LoVo (cell line): ENCODE measurements around the gene CDH16.
A peak's percentile ranks its signal among the peaks of the same experiment; 100 is the strongest.
"Not testable (repeated sequence)": the region's sequence is repeated elsewhere in the genome, so short reads cannot be mapped to it uniquely, and the experiment has no call there.

Experiments used
- DNase-seq: peaks from one replicate; pipeline ENCODE4 v3.0.0-alpha.2; 2016; ENCODE audit warnings: low spot score

CDH16 gene

DNA sequence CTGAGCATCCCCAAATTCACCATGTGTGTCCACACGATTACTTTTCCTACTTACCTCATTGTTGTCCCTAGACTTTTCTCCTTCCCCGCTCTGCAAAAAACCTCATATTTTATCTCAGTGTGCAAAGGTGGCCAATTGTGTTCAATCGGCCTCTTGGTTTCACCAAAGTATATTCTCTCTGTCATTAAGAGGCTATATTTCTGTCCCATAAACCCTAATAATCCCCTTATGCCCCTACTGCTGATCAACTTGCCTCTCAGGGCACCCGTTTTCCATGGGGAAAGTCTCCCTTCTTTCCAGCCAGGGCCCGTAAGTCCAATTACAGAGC is 28.3 kb upstream of the CDH16 start:
- DNase-seq, result no peak

DNA sequence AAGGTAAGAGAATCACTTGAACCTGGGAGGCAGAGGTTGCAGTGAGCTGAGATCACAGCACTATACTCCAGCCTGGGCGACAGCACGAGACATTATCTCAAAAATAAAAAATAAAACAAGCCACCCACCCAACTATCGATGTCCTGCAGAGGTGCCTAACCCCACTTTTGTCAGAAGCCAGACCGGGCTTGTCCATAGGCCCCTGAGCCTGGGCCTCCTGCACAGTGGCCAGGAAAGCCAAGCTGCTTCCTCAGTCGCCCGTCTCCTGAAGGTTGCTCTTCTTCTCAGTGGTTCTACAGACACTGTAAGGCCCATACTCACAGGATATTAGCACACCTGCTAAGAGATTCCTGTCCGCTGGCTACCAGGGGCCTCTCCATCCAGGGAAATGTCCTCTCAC is 27.9 kb upstream of the CDH16 start:
- DNase-seq, result no peak

DNA sequence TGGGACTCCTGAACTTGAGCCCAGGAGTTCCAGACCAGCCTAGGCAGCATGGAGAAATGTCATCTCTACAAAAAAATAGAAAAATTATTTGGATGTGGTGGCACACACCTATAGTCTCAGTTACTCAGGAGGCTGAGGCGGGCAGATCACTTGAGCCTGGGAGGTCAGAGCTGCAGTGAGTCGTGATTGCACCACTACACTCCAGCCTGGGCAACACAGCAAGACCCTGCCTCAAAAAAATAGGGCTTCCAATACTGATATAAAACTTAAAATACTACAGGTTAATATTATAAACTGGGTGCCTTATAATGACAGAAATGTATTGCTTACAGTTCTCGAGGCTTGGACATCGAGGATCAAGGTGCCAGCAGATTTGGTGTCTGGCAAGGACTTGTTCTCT is 27.3 kb upstream of the CDH16 start:
- no peak for DNase-seq

DNA sequence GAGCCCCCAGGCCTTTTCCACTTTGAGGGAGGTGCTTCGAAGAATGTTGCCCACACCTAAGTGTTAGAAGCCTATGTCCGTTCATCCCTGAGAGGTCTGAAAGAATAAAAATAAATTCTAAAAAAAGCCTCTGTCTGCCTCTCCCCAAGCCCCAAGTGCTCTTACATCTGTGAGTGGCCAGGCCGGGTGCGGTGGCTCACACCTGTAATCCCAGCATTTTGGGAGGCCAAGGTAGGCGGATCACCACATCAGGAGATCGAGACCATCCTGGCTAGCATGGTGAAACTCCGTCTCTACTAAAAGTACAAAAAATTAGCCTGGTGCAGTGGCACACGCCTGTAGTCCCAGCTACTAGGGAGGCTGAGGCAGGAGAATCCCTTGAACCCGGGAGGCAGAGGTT is 26.3 kb upstream of the CDH16 start:
- DNase-seq, result not testable (repeated sequence)

DNA sequence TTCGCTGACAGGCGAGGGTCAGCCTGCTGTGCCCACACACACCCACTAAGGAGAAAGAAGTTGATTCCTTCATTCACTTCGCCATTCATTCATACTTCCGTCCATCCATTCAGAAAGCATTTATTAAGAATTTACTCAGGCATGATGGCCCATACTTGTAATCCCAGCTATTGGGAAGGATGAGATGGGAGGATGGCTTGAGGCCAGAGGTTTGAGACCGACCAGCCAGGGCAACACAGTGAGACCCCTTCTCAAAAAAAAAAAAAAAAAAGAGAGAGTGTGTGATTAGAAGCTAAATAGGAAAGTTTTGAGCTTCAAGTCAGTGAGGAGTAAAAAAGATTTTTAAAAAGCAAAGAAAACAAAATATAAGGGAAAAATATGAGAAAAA is 25.4 kb upstream of the CDH16 start:
- DNase-seq, result no peak

DNA sequence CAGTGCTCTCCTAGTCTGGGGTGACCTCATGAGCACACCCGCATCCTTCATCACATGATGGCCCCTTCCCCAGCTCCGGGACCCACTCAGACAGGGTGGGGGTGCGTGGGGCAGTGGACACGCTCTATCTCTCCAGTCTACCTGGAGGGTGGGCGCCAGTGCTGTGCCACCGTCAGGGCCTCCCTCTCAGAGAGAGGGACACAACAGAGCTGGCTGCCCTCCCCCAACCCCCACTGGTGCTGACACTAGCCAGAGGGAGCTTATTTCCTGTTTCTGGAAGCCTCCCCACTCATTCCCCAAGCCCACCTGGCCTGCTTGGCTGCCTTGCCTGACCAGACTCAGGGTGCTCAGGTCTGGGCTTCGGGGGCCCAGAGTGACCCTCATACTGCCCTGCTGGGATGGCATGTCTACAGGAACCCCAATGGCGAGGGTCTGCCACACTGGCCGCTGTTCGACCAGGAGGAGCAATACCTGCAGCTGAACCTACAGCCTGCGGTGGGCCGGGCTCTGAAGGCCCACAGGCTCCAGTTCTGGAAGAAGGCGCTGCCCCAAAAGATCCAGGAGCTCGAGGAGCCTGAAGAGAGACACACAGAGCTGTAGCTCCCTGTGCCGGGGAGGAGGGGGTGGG is 24.9 kb upstream of the CDH16 start:
- no peak for DNase-seq

DNA sequence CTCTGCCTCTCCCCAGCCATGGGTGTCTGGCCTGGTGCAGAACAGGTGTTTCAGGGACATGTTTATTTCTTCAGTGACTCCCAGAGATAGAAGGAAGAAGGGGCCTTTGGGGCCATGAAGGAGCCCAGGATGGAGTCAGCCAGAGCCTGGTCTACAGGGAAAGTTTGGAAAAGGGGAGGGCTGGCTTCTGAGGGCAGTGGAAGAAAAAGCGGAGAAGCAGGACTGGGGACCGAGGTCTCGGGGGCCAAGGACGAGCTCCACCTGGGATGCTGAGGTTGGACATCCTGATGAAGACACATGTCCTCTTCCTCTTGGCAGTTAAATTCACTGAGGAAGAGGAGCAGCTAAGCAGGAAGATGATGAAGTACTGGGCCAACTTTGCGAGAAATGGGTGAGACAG is 24.3 kb upstream of the CDH16 start:
- no peak for DNase-seq

DNA sequence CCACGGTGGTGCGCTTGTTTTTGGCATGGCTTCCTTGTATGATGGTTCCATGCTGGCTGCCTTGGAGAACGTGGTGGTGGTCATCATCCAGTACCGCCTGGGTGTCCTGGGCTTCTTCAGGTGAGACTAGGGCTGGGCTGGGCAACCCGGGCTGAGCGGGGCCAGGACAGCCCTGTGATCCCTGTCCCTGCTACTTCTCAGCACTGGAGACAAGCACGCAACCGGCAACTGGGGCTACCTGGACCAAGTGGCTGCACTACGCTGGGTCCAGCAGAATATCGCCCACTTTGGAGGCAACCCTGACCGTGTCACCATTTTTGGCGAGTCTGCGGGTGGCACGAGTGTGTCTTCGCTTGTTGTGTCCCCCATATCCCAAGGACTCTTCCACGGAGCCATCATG is 21.6 kb upstream of the CDH16 start:
- no peak for DNase-seq

DNA sequence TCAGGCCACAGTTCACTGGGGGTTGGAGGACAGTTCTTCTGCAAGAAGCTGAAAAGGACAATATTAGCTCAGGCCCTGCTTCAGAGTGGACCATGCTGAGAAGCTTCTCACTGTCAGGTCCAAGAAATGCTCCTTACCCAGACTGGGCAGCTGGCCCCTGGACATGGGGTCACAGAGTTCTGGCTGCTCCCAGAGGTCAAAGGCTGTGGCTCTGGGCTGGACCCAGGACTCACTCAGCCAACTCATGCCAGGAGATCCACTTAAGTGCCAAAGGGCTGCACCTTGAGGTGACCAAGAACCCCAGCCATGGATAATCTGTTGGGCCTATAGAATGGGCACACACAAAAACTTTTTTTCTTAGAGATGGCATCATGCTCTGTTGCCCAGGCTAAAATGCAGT is 20.7 kb upstream of the CDH16 start:
- no peak for DNase-seq

DNA sequence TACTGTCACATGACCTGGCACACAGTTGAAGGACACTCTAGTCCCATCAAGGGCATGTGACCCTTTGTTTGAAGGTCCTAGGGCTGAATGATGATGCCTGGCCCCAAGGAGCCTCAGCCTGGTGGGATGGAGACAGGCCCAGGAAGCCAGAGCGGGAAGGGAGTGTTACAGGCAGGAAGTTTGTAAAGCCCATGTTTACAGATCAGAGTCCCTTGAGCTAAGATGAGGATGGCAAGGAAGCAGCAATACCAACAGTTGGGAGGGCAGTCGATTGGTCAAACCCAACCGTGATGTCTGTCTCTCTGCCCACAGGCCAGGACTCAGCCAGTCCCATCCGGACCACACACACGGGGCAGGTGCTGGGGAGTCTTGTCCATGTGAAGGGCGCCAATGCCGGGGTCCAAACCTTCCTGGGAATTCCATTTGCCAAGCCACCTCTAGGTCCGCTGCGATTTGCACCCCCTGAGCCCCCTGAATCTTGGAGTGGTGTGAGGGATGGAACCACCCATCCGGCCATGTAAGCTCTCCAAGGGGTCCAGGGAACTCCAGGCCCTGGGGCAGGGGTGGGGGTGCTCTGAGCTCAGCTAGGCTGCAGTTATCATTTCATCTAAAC is 19.1 kb upstream of the CDH16 start:
- no peak for DNase-seq

DNA sequence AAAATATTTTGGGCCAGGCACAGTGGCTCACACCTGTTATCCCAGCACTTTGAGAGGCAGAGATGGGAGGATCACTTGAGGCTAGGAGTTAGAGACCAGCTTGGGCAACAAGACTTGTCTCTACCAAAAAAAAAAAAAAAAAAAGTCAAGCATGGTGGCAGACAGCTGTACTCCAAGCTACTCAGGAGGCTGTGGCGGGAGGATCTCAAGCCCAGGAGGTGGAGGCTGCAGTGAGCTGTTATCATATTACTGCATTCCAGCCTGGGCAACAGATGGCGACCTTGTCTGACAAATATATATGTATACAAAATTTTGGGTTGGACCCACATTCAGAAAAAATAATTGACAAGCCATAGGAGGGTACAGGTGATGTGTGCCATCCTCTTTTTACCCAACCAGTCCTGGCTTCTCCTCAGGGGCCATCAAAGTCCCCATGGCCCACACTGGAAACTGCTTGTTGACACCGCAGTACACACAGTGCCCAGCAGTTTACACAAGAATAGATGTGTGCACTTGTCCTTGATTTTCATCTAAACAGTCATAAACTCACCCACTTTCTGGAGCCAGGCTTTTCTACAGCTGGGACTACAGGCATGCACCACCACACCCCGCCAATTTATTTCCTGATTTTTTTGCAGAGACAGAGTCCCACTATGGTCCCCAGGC is 18.3 kb upstream of the CDH16 start:
- DNase-seq, result no peak

DNA sequence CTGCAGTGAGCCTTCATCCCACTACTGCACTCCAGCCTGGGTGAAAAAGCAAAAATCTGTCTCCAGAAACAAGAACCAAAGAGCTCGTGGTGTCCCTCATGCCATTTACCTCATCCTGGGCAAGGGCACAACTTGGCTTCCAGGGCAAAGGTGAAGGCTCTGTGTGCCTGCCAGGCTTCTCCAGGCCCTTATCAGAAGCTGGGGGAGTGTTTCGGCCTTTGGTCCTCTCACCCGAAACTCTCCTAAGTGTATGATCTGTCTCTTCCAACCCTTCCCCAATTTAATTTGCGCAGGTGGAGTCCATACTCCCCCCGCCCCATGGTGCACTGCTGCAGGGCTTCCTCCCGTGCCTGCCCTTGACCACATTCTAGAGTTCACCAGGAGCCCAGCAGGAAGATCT is 17.8 kb upstream of the CDH16 start:
- DNase-seq, result no peak

DNA sequence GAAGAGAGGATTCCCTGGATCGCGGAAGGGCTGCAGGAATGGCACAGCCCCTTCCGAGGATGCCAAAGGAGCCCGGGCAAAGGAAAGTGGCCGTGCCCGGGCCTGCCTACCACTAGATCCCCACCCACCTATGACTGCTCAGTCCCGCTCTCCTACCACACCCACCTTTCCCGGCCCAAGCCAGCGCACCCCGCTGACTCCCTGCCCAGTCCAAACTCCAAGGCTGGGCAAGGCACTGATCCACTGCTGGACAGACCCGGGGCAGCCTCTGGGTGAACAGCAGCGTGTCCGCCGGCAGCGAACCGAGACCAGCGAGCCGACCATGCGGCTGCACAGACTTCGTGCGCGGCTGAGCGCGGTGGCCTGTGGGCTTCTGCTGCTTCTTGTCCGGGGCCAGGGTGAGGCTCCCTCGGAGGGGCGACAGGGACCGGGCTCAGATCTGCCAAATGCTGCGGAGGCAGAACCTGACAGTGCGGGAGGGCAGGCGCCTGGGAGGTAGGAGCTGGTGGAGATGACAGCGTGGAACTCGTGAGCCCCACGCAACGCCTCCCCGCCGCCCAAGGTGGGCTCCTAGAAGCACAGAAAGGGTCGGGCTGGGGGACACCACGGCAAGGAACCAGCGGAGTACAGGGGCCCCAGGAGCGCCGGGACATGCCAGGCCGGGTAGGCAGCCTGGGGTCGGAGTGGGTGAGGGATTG is 16.8 kb upstream of the CDH16 start, which contains the start of gene CES2:
Gene CES2, plus strand, starts transcription at position 203 of the 698 bp plus-strand sequence. Its CDS starts 120 bp downstream, at position 323.
- DNase-seq, result peak; percentile 79

DNA sequence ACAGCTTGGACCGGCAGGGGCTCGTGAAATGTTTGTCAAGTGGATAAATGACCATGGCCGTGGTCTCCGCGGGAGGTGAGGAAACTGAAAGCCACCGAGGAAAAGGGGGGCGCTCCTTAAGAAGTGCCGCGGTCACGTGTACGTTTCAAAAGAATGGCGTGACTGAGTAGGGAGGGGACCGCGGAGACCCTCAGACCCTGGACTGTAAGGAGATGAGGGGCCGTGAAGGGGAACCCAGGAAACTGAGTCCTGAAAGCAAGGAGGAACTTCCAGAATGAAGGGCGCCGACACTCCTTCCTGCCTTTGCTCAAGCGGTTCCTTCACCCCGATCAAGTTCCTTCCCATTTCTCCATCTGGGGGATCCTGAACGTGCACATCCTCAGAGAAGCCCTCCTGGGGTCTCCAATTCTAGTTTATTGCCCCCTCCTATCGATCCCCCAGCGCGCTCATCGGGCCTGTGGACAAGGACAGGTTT is 16.2 kb upstream of the CDH16 start:
- DNase-seq, result not testable (repeated sequence)

DNA sequence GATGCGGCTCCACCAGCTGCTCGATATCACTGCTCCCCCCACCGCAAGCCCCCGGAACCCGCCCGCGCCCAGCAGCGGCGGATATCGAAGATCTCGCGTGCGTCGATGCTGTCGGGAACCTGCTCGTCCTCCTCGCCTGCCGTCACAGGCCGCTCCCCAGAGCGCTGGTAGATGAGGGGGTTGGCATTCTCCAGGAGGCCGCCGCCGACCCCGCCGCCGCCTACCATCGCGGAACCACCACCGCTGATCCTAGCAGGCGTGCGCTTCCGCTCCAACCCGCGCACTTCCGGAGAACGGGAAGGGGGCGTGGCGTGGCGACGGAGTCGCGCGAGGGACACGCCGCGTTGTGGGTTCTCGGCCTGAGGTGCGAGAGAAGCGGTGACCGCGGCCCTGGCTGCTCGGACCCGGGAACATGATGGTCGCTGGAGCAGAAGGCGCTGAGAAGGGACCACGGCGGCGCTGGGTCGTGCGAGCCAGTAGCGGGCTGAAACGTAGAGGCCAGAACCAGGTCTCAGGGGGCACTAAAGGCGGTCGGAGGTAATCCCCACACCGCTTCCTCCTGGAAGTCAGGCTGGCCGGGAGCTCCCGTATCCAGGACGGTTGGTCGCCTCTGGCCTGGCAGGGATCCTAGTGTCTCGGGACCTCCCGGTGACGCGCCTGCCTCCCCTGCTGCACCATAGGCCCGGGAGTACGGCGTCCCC is 15.6 kb upstream of the CDH16 start, which contains the start of gene CIAO2B:
Gene CIAO2B, minus strand, starts transcription at position 265 of the 701 bp plus-strand sequence. Its CDS starts 38 bp downstream, at position 227.
- peak; percentile 88 for DNase-seq

DNA sequence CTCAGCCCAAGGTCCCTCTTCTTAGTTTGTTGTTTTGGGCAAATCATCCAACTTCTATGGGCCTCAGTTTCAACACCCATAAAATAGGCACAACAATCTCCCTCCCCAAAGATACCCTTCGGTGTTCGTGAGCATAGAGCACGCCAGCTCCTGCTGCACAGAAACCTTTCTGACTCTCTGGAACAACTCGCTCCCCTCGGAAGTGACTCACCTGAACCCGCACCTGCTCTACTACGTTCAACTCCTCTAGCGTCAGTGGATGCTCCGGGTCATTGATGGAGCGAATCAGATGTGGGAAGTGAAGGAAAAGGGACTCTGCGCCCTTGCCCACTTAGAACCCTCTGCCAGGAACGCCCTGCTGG is 15.1 kb upstream of the CDH16 start:
- DNase-seq, result peak; percentile 29

DNA sequence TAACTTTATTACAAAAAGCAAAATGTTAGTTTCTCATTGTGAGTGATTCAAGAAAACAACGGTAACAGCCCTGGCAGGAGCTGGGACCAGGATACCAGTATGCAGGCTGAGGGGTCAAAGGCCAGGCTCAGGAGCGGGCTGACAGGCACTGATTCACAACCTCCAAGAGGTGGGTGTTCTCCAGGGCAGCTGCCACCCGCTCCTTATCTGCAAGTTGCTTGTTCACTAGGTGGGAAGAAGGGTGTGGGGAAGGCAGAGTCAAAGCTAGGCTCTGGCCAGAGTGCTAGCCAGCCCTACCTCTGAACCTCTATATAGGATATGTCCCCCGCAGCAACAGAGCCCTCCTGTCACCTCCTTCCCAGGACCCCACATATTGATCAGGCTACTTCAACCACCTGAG is 13.4 kb upstream of the CDH16 start:
- DNase-seq, result no peak

DNA sequence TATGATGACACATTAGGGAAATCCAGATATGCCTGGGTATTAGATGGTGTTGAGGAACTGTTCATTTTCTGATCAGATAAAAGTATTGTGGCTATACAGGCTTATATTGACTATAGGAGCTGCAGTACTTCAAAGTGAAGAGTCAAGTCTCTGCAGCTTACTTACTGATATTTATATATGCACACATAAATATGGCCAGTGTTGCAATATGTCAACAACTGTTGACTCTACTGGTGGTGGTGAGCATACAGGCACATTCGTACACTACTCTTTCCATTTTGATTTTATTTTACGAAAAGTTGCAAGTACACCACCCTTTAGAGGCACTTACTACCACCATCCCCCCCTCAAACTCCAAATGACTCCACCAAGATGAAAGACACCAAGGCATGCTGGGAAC is 13.0 kb upstream of the CDH16 start:
- no peak for DNase-seq

DNA sequence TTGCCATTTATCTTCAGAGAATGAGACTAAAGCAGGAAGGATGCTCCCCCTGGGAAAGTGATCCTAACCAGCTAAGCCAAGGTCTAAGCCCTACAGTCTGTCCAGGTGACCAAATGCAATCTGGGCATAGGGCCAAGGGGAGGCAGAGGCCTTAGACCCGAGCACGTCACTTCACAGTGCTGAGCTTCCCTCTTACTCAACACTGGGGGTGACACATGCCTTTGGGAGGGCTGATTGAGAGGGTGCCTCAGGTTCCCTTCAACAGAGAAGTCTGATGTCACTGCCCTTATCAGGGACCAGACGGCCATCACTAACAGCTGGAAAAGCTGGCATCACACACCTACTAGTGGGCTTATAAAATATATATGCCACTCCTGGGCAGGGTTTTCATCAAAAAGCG is 11.5 kb upstream of the CDH16 start:
- peak; percentile 18 for DNase-seq

DNA sequence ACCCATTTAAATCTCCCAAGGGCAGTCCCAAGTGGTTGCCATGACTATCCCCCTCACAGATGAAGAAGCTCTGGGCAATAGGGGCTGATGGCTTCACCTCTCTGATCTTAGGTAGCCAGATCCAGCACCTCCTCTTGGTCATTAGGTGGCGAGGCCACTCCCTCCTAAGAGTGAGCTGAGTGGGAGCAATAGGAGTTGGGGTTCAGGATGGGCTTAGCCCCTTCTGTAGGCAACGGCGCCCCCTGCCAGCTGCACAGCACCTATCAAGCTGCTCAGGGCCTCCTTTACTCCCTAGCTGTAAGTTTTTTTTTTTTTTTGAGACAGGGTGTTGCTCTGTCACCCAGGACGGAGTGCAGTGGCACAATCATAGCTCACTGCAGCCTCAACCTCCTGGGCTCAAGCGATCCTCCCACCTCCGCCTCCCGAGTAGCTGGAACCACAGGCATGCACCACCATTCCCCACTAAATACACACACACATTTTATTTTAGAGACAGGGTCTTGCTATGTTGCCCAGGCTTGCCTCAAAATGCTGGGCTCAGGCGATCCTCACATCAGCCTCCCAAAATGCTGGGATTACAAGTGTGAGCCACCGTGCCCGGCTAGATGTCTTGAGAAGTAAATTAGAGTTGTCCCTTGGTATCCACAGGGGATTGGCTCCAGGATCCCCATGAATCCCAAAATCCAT is 10.2 kb upstream of the CDH16 start:
- no peak for DNase-seq

DNA sequence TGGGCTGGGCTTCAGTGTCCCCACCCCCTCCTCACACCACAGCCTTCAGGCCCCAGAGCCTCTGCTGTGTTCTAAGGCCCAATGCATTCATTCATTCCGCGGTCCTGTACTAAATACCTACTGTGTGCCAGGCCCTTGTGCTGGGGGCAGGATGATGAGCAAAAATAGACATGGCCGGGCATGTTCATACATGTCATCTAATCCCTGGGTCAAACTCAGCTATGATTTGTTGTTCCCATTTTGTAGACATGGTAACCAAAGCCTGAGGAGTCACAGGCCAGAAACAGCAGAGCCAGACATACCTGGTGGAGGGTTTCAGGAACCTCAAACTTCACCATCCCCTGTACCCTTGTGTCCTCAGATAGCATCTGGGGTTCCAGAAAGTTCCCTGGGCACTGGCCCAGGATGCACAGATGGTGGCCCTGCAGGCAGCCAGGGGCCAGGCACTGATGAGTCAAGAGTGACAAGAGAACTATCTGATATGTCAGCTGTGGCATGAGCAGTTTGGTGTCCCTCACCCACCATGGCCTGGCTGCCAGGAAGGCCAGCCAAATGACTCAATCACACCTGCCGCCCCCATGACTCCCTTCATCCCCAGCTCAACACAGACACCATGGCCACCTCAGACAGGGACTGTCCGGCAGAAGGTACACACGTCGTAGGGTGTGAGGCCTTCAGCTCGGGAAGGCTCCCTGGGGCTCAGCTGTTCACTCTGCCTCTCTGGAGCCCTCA is 9.4 kb upstream of the CDH16 start:
- DNase-seq, result no peak
